GM18517 (cell line): ENCODE data around the gene ZNF768.
"Not testable (repeated sequence)": the region's sequence is repeated elsewhere in the genome, so short reads cannot be mapped to it uniquely, and the experiment has no call there.

Experiments used
- ATAC-seq: cut with Tn5 transposase; IDR thresholded peaks from one replicate; pipeline ENCODE4 v1.9.1; 2021; ENCODE audit warnings: mild to moderate bottlenecking, moderate library complexity; ENCODE audit not compliant: unreplicated experiment

Gene ZNF768

DNA sequence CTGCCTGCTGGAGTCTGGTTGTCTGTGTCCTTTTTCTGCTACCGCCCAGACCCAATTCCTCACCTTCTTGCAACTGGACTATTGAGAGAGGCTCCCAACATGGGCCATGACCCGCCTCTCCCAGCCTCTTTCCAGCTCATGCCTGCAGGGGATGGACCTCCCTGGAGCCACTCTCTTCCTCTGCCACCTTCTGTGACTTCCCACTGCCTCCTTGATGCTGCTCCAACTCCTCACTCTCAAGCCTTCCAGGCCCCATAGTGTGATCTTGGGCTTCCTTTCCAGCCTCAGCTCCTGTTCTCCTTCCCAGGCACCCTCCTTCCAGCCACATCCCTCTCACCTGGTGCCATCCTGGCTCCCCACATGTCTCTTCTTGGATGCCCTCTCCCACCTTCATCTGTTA lies 11.1 kb downstream of the ZNF768 start:
- no peak for ATAC-seq

DNA sequence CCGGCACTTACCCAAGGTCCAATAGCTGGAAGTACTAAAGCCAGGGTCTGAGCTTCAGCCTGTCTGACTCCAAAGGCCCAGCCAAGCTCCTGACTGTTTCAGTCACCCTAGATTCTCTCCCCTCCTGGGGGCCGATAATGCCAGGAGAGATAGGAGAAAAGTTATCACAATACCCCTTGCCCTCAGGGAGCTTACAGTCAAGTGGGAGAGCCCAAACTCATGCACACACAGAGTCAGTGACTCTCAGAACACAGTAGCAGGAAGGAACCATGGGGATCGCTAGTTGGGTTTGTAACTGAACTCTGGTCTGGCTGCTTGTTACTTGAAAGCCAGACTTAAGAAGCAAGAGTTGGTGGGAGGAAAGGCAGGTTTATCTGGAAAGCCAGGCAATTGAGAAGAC lies 14.9 kb downstream of the ZNF768 start:
- ATAC-seq: no peak

DNA sequence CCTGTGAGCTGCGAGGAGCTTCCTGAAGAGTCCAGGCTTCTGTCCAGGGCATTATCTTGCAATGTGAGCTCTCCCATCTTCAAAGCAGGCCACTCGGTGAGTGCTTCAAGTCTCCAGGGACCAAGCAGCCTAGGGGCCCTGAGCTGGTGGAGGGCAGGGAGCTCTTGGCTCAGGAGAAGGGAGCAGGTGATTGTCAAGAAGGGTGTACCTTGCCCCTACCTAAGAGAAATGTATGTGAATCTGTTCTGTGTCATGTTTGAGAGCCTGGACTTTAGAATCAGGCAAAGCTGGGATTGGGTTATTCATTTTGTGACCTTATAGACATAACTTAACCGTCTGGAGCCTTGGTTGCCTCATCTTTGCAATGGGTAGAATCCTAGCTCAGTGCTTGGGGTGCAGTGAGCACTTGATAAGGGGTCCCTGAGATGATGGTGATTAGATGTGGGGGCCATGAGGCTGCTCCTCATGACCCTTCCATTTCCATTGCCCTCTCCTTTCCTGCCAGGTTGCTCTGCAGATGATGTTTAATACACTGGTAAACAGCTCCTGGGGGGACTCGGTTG lies 15.9 kb downstream of the ZNF768 start:
- ATAC-seq: no peak

DNA sequence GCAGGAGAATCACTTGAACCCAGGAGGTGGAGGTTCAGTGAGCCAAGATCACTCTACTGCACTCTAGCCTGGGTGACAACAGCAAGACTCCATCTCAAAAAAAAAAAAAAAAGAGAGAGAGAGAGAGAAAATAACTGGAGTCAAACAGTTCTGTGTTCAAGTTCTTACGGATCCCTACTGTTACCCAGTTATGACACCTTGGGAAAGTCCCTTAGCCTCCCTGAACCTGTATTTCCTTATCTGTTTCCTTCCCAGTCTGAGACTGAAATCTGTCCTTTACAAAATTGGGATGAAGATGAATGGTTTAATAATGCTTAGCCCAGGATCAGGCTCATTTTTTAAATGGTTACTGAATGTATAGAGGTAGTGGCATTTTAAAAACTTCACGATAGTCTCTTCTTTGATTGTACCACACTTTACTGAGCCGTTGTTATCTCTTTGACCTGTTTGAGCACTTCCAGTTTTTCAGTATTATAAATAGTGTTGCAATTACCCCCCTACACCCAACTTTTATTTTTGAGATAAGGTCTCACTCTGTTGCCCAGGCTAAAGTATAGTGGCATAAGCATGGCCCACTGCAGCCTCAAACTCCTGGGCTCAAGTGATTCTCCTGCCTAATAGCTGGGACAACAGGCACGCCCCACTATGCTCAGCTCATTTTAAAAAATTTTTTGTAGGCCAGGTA lies 17.1 kb downstream of the ZNF768 start:
- ATAC-seq: no peak

DNA sequence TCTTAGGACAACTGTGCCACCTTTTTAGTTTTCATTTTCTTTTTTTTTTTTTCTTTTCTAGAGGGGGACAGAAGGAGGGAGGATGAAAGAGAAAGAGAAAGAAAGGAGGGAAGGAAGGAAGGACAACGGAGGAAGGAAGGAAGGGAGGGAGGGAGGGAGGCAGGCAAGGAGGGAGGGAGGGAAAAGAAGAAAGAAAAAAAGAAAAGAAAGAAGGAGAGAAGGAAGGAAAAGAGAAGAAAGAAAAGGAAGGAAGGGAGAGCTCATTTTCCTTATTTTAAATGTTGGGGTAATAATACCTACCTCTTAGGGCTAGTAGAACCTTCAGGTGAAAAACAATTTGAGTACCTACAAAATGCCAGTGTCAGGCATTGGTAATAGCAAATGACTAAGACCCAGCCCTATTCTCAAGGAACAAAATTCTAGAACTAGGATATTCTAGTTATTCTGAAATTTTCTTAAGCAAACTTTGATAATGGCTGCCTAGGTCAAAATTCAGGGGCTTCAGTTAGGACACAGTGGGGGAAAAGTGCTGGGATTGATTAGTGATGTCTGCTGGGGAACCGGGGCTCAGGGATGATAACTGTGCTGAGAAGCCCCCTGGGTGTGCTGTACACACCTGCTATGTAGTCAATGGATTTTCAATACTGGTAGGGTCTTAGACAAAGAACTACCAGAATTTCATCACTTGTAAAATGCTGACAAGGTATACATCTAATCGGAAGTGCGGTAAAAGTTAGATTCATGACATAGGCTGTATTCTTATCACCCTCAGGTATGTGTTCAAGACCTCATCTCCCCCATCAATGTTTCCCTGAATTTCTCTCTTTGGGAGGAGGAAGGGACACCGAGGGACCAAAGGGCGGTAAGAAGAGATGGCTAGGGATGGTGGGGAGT lies 22.7 kb downstream of the ZNF768 start:
- ATAC-seq: no peak

DNA sequence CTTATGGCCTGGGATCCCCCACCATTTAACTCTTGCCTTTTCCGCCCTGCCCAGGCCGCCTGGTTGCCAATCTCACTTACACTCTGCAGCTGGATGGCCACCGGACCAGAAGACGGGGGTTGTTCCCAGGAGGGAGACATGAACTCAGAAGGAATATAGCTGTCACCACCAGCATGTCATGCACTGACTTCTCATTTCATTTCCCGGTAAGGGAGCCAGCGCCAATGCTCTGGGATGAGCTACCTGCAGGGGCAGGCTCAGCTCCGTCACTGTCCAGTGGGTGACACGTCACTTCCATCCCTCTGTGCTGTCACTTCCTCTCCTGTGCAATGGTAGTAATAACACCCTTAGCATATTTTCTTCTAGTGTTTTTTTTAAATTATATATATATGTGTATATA lies 27.1 kb downstream of the ZNF768 start:
- no peak for ATAC-seq

DNA sequence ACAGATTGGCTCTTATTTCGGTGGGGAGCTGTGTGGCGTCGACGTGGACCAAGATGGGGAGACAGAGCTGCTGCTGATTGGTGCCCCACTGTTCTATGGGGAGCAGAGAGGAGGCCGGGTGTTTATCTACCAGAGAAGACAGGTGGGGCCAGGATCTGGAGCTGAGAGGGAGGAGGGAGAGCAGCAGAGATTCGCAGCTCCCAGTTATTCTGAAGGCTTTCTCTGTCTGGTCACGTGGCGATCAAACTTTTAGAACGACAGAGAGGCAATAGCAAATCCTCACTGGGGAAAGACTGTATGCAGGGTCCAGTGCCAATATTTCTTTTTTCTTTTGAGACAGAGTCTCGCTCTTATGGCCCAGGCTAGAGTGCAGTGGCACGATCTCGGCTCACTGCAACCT lies 31.7 kb downstream of the ZNF768 start:
- ATAC-seq: no peak

DNA sequence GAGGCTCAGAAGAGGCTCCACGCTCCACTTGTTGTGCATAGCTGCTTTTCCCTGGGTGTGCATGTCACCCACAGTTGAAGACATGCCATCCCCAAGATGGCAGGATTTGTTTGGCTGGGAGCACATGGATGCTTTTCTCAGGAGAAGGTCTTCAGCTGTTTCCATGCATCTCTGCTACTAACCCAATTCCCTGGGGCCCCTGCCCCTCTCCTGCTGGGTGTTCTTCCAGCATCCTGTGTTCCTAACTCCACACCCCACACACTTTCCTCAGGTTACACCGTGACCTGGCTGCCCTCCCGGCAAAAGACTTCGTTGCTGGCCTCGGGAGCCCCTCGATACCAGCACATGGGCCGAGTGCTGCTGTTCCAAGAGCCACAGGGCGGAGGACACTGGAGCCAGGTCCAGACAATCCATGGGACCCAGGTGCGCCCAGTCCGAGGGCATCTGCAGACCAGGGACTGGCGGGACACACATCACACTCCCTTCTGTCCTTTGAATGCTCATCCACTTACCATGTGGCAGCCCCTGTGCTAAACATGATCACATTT lies 32.4 kb downstream of the ZNF768 start:
- ATAC-seq: no peak

DNA sequence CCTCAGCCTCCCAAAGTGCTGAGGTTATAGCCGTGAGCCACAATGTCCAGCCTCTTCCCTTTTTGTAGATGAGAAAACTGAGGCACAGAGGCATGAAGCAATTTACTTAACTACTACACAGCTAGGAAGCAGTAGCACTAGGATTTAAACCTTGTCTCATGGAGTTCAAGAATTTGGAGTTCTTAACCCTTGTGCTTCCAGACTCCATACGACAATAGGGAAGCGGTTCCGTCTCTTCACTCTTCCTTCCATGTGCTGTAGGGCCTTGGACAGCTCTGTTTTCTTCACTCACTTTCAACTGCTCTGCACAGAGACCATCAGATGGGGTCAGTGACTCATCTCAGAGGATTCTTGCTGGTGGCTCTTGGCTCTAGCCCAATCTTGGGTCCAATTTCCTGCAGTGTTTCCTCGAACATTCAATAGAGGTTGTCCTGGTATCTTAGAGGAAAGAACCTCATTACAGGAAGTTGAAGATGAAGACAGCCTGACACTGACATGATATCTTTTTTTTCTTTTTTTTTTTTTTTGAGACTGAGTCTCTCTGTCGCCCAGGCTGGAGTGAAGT lies 34.5 kb downstream of the ZNF768 start:
- no peak for ATAC-seq

DNA sequence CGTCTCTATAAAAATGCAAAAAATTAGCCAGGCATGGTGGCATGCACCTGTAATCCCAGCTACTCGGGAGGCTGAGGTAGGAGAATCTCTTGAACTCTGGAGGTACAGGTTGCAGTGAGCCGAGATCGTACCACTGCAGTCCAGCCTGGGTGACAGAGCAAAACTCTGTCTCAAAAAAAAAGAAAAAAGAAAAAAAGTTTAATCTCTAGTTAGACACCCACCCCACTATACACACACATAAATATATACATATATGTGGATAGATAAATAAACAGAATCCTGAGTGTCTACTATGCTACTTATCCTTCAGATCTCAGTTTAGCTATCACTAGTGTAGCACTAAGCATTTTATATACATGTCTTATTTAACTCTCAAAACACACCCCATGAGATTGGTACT lies 35.1 kb downstream of the ZNF768 start:
- ATAC-seq: no peak

DNA sequence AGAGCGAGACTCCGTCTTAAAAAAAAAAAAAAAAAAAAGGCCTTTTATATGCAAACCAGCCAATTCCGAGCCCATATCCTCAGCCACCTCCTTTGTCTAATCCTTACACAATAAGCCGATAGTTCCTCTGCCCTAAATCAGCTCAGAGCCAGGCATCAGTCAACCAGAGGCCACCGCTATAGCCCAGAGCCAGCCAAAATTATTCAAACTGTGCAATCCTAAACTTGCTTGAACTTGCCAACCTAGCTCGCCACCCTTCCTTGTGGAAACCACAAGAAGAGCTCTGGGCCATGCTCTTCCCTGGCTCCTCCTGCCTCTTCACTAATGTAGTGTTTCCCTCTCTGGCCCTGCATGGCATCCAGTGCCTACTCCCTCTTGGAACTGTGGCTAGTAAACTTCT lies 36.2 kb downstream of the ZNF768 start:
- no peak for ATAC-seq

DNA sequence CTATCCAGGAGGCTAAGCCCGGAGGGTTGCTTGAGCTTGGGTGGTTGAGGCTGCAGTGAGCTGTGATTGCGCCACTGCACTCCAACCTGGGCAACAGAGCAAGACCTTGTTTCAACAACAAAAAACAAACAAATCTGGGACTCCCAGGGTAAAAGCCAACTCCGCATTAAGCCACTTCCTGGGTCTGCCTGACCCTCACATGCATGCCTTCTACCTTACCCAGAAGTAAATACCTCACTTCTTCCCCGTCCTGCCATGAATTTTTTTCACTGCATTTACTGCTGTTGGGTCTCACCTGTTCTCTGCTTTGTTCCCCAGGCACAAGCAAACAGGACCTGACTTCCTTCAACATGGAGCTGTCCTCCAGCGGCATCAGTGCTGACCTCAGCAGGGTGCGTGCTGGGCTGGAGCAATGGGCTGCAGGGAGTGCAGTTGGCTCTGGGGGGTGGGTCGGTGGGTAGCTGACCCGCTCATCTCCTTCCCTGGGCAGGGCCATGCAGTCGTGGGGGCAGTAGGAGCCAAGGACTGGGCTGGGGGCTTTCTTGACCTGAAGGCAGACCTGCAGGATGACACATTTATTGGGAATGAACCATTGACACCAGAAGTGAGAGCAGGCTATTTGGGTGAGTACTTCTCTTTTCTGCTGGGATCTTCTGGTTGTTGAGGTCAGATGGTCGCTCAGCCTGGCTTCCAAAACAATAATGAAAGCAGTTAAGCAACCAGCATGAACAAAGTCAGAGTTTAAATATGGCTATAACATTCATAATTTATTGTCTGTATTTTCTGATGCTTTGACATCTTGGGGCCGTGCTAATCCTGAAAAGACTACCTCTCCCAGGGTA lies 37.4 kb downstream of the ZNF768 start:
- no peak for ATAC-seq

DNA sequence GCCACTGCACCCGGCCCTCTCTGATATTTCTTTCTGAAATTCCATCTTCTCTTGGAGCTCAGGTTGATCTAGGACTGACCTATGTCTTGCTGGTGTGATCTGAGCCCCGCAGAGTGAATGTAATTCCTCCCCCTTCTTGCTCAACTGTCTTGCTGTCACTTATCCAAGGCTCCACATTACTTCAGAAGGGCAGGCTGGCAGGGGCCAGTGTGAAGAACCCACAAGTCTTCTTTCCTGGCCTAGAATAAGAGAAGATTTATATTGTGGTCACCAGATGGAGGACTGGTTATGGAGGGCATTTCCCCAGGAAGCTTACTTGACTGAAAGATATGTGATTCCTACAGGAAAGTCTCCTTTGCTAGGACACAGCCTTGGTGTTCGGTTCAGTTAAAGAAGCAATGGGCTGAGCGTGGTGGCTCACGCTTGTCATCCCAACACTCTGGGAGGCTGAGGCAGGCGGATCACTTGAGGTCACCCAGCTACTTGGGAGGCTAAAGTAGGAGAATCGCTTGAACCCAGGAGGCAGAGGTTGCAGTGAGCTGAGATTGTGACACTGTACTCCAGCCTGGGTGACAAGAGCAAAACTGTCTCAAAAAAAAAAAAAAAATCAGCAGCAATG lies 40.4 kb downstream of the ZNF768 start:
- no peak for ATAC-seq

DNA sequence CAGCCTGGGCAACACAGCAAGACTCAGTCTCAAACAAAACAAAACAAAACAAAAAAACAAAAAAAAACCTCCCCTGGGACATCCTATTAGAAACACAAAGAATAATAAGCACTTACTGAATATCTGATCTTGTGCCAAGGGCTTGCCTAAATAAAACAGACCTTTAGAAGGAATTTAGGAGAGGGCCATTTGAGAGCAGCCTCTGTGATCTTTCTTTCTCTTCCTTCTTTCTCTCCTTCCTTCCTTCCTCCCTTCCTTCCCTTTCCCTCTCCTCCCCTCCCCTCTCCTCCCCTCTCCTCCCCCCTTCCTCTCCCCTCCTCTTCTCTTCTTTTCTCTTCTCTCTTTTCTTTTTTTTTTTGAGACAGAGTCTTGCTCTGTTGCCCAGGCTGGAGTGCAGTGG lies 41.5 kb downstream of the ZNF768 start:
- no peak for ATAC-seq

DNA sequence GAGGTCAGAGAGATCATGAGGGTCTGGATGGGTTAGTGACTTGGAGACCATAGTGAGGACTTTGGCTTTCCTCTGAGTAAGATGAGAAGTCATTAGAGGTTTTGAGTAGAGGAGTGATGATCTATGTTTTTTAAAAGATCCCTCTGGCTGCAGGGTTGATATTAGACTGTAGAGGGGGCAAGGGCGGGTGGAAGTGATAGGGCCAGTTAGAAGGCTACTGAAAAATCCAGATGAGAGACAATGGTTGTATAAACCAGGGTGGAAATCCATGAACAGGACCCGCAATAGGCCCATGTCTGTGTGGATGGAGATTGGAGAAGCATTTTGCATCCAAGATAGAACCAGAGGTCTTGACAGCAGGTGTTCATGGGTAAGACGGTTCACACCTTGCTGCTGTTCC lies 44.0 kb downstream of the ZNF768 start:
- ATAC-seq: no peak

DNA sequence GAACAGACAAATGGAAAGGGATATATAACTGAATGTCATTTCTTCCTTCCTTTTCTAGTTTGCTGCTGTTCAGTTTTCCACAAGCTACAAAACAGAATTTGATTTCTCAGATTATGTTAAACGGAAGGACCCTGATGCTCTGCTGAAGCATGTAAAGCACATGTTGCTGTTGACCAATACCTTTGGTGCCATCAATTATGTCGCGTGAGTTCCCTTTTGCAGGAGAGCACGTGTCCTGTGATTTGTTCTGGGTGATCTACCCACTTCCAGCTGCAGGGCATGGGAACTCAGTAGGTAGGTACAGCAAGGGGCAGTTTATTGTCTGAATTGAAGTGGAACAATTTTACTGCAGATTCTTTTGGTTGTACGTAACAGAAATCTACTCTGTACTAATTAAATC lies 45.0 kb downstream of the ZNF768 start:
- ATAC-seq: no peak

DNA sequence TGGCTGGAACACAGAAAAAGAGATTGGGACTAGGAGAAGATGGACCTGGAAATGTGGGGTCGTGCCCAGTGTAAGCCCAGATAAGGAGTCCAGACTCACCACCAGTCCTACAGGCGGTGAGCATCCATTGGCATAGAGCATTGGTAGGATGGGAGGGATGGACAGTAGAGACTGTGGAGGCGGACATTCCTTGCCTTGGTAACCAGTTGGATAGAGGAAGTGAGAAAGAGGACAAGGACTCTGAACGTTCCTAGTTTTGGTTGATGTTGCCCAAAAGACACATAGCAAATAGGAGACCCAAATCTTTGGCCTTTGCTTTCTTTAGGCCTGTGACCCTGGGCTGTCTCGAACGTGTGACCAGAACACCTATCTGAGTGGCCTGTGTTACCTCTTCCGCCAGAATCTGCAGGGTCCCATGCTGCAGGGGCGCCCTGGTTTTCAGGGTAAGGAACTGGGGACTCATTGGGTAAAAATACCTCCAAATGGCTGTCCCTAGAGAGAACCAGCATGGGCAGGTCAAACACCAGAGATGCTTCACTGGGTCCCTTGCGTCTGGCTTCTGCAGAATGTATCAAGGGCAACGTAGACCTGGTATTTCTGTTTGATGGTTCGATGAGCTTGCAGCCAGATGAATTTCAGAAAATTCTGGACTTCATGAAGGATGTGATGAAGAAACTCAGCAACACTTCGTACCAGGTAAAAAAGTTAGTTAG lies 47.4 kb downstream of the ZNF768 start:
- ATAC-seq: no peak

DNA sequence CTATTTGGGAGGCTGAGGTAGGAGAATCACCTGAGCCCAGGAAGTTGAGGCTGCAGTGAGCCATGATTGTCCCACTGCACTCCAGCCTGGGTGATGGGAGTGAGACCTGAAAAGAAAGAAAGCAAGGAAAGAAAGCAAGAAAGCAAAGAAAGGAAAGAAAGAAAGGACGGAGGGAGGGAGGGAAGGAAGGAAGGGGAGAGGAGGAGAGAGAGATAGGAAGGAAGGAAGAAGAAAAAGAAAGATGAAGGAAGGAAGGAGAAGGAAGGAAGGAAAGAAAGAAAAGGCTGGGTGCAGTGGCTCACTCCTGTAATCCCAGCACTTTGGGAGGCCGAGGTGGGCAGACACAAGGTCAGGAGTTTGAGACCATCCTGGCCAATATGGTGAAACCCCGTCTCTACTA lies 48.6 kb downstream of the ZNF768 start:
- ATAC-seq: not testable (repeated sequence)

DNA sequence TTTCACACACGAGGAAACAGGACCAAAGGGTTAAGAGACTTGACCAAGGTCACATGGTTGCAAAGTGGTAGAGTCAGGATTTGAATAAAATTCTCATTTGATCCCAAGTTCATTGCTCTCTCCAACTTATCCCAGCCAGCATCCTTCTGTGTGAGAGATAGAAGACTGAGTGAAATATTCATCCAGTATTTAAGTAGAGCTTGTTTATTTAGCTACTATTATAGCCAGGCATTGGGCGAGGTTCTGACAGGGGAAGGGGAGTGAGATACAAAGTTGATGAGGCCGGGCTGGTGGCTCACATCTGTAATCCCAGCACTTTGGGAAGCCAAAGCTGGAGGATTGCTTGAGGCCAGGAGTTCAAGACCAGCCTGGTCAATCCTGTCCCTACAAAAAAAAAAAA lies 49.4 kb downstream of the ZNF768 start:
- ATAC-seq: no peak

DNA sequence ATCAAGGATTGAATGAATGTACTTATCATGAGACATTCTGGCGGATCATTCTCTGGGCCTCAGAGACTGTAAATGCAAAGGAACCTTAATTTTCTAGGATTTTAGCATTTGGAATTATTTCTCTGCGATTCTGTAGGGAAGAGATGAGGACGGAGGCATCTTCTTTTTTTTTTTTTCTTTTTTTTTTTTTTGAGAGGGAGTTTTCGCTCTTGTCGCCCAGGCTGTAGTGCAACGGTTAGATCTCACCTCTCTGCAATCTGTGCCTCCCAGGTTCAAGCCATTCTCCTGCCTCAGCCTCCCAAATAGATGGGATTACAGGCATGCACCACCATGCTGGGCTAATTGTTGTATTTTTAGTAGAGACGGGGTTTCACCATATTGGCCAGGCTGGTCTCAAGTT lies 51.7 kb downstream of the ZNF768 start:
- ATAC-seq: no peak
